ENCODE measurements around the gene ZNF365.

- no peak for TF ChIP-seq EP300 (IDR thresholded peaks at IDR 0.05)
- no peak for TF ChIP-seq CTCF (IDR thresholded peaks at IDR 0.05)
- no peak for TF ChIP-seq POLR2AphosphoS5 (IDR thresholded peaks at IDR 0.05)
Measured at GRCh38 chr10:62386356-62387320, 12.5 kb downstream of the ZNF365 start.

Measured in gastroesophageal sphincter (tissue), 3 donors.